Measurements from ENCODE around the gene XPO6. TPM values are rescaled to one million over a fixed set of nuclear protein-coding genes. Genes with fewer than 3 reads are reported as not detected.

XPO6 gene
- total RNA-seq, 1 donor from 2014 or later, result 155 TPM

DNA sequence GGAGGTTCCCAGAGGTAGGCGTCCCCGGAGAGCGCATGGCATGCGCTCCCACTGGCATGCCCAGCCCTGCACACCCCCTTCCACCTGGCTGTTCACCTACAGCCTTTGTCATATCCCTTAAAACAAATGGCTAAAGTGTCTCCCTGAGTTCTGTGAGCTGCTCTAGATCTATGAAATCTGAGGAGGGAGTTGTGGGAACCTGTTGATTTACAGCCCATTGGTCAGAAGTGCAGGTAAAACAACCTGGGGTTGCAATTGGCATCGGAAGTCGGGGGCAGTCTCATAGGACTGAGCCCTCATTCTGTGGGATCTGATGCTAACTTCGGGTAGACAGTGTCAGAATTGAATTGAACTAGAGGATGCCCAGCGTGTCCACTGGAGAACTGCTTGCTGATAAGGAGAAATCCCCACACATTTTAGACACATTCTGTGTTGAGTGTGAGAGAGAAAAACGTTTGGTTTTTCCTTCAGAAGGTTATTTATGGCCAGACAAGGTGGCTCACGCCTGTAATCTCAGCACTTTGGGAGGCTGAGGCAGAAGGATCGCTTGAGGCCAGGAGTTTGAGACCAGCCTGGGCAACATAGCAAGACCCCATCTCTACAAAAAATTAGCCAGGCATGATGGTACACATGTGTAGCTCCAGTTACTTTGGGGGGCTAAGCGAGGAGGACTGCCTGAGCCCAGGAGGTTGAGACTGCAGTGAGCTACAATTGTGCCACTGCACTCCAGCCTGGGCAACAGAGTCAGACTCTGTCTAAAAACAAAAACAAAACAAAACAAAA is 126.2 kb downstream of the XPO6 start:
- no peaks in the 10 kb centered on the region for H3K4me1 Mint-ChIP-seq (ENCODE audit: unreplicated experiment)
- H3K27ac Mint-ChIP-seq (ENCODE audit: unreplicated experiment), result no peak overlapping the region
- H3K9me3 Mint-ChIP-seq (ENCODE audit: unreplicated experiment), result no peaks in the 10 kb centered on the region
- no peak overlapping the region for H3K4me3 Mint-ChIP-seq (ENCODE audit: unreplicated experiment)
- peaks cover 2% of the 10 kb centered on the region for H3K27me3 Mint-ChIP-seq (ENCODE audit: unreplicated experiment)
- no peaks in the 10 kb centered on the region for H3K36me3 Mint-ChIP-seq (ENCODE audit: low read depth, unreplicated experiment)
- TF ChIP-seq, protein P1, sequence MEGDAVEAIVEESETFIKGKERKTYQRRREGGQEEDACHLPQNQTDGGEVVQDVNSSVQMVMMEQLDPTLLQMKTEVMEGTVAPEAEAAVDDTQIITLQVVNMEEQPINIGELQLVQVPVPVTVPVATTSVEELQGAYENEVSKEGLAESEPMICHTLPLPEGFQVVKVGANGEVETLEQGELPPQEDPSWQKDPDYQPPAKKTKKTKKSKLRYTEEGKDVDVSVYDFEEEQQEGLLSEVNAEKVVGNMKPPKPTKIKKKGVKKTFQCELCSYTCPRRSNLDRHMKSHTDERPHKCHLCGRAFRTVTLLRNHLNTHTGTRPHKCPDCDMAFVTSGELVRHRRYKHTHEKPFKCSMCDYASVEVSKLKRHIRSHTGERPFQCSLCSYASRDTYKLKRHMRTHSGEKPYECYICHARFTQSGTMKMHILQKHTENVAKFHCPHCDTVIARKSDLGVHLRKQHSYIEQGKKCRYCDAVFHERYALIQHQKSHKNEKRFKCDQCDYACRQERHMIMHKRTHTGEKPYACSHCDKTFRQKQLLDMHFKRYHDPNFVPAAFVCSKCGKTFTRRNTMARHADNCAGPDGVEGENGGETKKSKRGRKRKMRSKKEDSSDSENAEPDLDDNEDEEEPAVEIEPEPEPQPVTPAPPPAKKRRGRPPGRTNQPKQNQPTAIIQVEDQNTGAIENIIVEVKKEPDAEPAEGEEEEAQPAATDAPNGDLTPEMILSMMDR (IDR thresholded peaks at IDR 0.05; ENCODE audit: unreplicated experiment), result no peak
- DNase-seq (ENCODE audit: low spot score), result no peak

DNA sequence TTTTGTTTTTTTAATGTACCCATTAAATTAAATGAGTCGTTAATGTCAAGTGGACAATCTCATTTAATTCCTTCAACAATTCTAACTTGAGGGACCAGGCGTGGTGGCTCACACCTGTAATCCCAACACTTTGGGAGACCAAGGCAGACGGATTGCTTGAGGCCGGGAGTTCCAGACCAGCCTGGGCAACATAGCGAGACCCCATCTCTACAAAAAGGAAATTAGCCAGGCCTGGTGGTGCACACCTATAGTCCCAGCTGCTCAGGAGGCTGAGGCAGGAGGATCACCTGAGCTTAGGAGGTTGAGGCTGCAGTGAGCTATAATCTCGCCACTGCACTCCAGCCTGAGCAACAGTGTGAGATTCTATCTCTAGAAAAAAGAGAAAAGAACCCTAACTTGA is 127.6 kb downstream of the XPO6 start:
- no peaks in the 10 kb centered on the region for H3K4me1 Mint-ChIP-seq (ENCODE audit: unreplicated experiment)
- H3K9me3 Mint-ChIP-seq (ENCODE audit: unreplicated experiment), result no peaks in the 10 kb centered on the region
- TF ChIP-seq, protein P1 (IDR thresholded peaks at IDR 0.05; ENCODE audit: unreplicated experiment), result no peak
- H3K27me3 Mint-ChIP-seq (ENCODE audit: unreplicated experiment), result peaks cover 2% of the 10 kb centered on the region
- H3K27ac Mint-ChIP-seq (ENCODE audit: unreplicated experiment), result no peak overlapping the region
- no peak overlapping the region for H3K4me3 Mint-ChIP-seq (ENCODE audit: unreplicated experiment)
- no peaks in the 10 kb centered on the region for H3K36me3 Mint-ChIP-seq (ENCODE audit: low read depth, unreplicated experiment)
- DNase-seq (ENCODE audit: low spot score), result no peak

DNA sequence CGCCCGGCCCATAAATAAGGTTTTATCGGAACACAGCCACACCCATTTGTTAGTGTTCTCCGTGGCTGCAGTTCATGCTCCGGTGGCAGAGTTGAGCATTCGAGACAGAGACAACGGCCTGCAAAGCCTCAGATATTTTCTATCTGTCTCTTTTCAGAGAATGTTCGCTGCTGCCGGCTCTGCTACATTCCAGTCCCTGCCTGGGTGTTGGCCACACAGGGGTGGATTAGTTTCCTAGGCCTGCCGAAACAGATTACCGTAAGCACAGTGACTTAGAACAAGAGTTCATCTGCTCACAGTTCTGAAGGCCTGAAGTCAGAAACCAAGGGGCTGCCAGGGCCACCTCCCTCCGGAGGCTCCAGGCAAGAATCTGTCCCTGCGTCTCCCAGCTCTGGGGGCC is 129.1 kb downstream of the XPO6 start:
- no peaks in the 10 kb centered on the region for H3K4me1 Mint-ChIP-seq (ENCODE audit: unreplicated experiment)
- no peak overlapping the region for H3K27ac Mint-ChIP-seq (ENCODE audit: unreplicated experiment)
- no peaks in the 10 kb centered on the region for H3K9me3 Mint-ChIP-seq (ENCODE audit: unreplicated experiment)
- no peaks in the 10 kb centered on the region for H3K36me3 Mint-ChIP-seq (ENCODE audit: low read depth, unreplicated experiment)
- peaks cover 2% of the 10 kb centered on the region for H3K27me3 Mint-ChIP-seq (ENCODE audit: unreplicated experiment)
- H3K4me3 Mint-ChIP-seq (ENCODE audit: unreplicated experiment), result no peak overlapping the region
- DNase-seq (ENCODE audit: low spot score), result no peak
- TF ChIP-seq, protein P1 (IDR thresholded peaks at IDR 0.05; ENCODE audit: unreplicated experiment), result no peak

DNA sequence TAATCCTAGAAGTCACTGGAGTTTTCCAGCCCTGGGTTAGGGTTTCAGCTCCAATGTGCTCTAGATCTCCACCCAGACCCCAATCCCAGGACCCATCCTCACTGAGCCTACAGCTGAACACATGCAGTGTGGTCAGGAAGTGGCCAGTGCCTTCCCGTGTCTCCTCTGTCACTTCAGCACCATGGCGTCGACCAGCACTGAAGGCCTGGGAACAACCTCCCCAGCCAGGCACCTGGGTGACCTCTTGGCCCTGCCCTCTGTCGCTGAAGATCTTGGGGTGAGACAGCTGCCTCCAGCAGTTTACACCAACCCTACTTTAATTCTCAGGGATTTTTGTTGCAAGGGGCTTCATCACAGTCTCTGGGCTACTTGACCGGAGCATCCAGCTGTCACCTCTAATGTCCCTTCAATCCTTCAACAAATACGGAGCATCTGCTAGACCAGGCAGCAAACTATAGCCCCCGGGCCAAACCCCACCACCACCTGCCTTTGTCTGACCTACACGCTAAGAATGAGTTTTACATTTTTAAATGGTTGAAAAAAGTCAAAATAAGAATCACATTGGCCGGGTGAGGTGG is 130.3 kb downstream of the XPO6 start:
- no peaks in the 10 kb centered on the region for H3K36me3 Mint-ChIP-seq (ENCODE audit: low read depth, unreplicated experiment)
- no peaks in the 10 kb centered on the region for H3K9me3 Mint-ChIP-seq (ENCODE audit: unreplicated experiment)
- TF ChIP-seq, protein P1 (IDR thresholded peaks at IDR 0.05; ENCODE audit: unreplicated experiment), result no peak
- no peak for DNase-seq (ENCODE audit: low spot score)
- no peaks in the 10 kb centered on the region for H3K4me1 Mint-ChIP-seq (ENCODE audit: unreplicated experiment)
- no peak overlapping the region for H3K4me3 Mint-ChIP-seq (ENCODE audit: unreplicated experiment)
- no peak overlapping the region for H3K27ac Mint-ChIP-seq (ENCODE audit: unreplicated experiment)
- H3K27me3 Mint-ChIP-seq (ENCODE audit: unreplicated experiment), result peaks cover 2% of the 10 kb centered on the region

DNA sequence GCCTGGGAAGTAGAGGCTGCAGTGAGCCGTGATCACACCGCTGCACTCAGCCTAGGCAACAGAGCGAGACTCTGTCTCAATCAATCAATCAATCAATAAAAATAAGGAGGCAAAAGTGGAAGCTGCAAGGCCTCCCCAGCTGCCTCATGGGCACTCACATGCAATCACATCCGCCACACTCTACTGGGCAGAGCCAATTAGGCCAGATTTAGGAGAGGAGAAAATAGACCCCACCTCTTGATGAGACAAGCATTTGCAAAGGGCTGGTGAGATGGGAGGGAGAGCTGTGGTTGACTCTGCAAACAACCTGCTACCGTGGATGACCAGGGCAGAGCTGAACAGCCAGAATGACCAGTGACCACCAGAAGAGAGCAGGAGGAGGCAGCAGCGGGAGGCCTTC is 133.5 kb downstream of the XPO6 start:
- Mint-ChIP-seq H3K4me3 (ENCODE audit: unreplicated experiment) (no peak overlapping the region), H3K4me1 (ENCODE audit: unreplicated experiment) (no peaks in the 10 kb centered on the region), H3K36me3 (ENCODE audit: low read depth, unreplicated experiment) (no peaks in the 10 kb centered on the region), H3K9me3 (ENCODE audit: unreplicated experiment) (no peaks in the 10 kb centered on the region), H3K27me3 (ENCODE audit: unreplicated experiment) (no peaks in the 10 kb centered on the region), H3K27ac (ENCODE audit: unreplicated experiment) (no peak overlapping the region)
- no peak for DNase-seq (ENCODE audit: low spot score)
- TF ChIP-seq, protein P1 (IDR thresholded peaks at IDR 0.05; ENCODE audit: unreplicated experiment), result no peak
